CD4-positive, alpha-beta T cell (primary cell): Measurements from ENCODE around the gene CSNK1E. TPM values are rescaled to one million over a fixed set of nuclear protein-coding genes. Genes with fewer than 3 reads are reported as not detected.

ENCODE experiments used
- ATAC-seq: fragments of 200-7000 bp; cut with Tn5 transposase; one replicate; pipeline ENCODE4 v1.10.0; 2022; ENCODE audit warnings: mild to moderate bottlenecking; ENCODE audit not compliant: poor library complexity
- CTCF ChIA-PET: fragments of 350-600 bp; sonication (Branson Sonifier 250); formaldehyde crosslinking; loops from one replicate; lab custom pipeline; 2021; ENCODE audit warnings: antibody characterized with exemption, inconsistent platforms; lab: Charles Lee
- POLR2A ChIA-PET: fragments of 350-600 bp; sonication (Branson Sonifier 250); formaldehyde crosslinking; loops from one replicate; lab custom pipeline; 2021; ENCODE audit warnings: antibody characterized with exemption, inconsistent platforms; lab: Charles Lee
- DNase-seq, 14 experiments: peaks; one replicate each; pipeline ENCODE4 v3.0.0-alpha.2; 2013 to 2020; ENCODE audit warnings: mixed read lengths in 2 of 14
- H3K27ac ChIP-seq, 2 donors: one replicate each; pipeline versions ENCODE4 v1.5.1 to v1.7.0; 2013; ENCODE audit warnings: low read length in 2 of 2, low read depth in 1 of 2, mild to moderate bottlenecking in 1 of 2
- H3K27me3 ChIP-seq, 2 experiments: 1 replicate in 1 of 2; 2 replicates in 1 of 2; pipeline versions ENCODE4 v1.6.1 to v1.7.0; 2013; ENCODE audit warnings: low read length in 2 of 2, control low read depth in 1 of 2, mild to moderate bottlenecking in 1 of 2, moderate library complexity in 1 of 2; ENCODE audit not compliant: insufficient read depth in 2 of 2, control insufficient read depth in 1 of 2
- H3K36me3 ChIP-seq: one replicate; pipeline ENCODE4 v1.6.1; 2013; ENCODE audit warnings: low read length, control low read depth; ENCODE audit not compliant: insufficient read depth
- H3K4me1 ChIP-seq: one replicate; pipeline ENCODE4 v1.6.1; 2013; ENCODE audit warnings: low read length, control low read depth; ENCODE audit not compliant: insufficient read depth
- H3K4me3 ChIP-seq: one replicate; pipeline ENCODE4 v1.5.1; 2013; ENCODE audit warnings: mild to moderate bottlenecking, low read length, moderate library complexity
- H3K9me3 ChIP-seq, 2 experiments: 1 replicate in 1 of 2; 2 replicates in 1 of 2; pipeline versions ENCODE4 v1.6.1 to v1.7.0; 2013; ENCODE audit warnings: low read length in 2 of 2, mild to moderate bottlenecking in 2 of 2, control low read depth in 1 of 2, moderate library complexity in 1 of 2; ENCODE audit not compliant: control insufficient read depth in 1 of 2, insufficient read depth in 1 of 2
- H3K27ac Mint-ChIP-seq: one replicate; pipeline ENCODE4 v1.8.0; 2020; ENCODE audit warnings: mixed read lengths
- H3K27me3 Mint-ChIP-seq: one replicate; pipeline ENCODE4 v1.8.0; 2021; ENCODE audit warnings: mixed read lengths
- H3K36me3 Mint-ChIP-seq: one replicate; pipeline ENCODE4 v1.8.0; 2021; ENCODE audit warnings: low read depth, mixed read lengths
- H3K4me1 Mint-ChIP-seq: one replicate; pipeline ENCODE4 v1.8.0; 2021; ENCODE audit warnings: low read depth, mixed read lengths
- H3K4me3 Mint-ChIP-seq: one replicate; pipeline ENCODE4 v1.8.0; 2020; ENCODE audit warnings: mild to moderate bottlenecking, mixed read lengths
- H3K9me3 Mint-ChIP-seq: one replicate; pipeline ENCODE4 v1.8.0; 2020; ENCODE audit warnings: mixed read lengths
- CTCF ChIP-seq: fragments of 200-600 bp; IDR thresholded peaks from one replicate; pipeline ENCODE4 v1.8.0; 2022; ENCODE audit warnings: antibody characterized with exemption, mild to moderate bottlenecking
- intact Hi-C, 2 experiments: fragments of 100-400 bp; cut with DNase I in 1 of 2; cut with micrococcal nuclease in 1 of 2; formaldehyde crosslinking; loops; one replicate each; pipeline versions ENCODE4 v1.15.1 to v1.9.0; 2023 to 2025; cut with DNase I, micrococcal nuclease
- total RNA-seq, 174 experiments: library from RNA in 2 of 174; stranded (reverse) in 2 of 174; gene quantifications; one replicate each; pipeline ENCODE4 v1.2.3 and lab custom pipeline; 2021 to 2026

Gene CSNK1E
- total RNA-seq, 2 experiments from 2014 or later: 208 to 217 TPM

- no peak overlapping the region for H3K4me3 Mint-ChIP-seq
- no peak for ATAC-seq
Measured at GRCh38 chr22:38289583-38290082, 27.6 kb downstream of the CSNK1E start.

GRCh38 chr22:38286915-38287669, 30.1 kb downstream of the CSNK1E start:
- ChIA-PET POLR2A (interaction anchor here (1.1 kb wide), 1 partner anchor 20 kb away, joined by 3 read pairs; no protein-coding TSS in a partner anchor), CTCF (no interaction called here)
- no peak overlapping the region for H3K27ac Mint-ChIP-seq
- ATAC-seq: no peak
- H3K4me3 ChIP-seq: no peak overlapping the region
- H3K4me1 ChIP-seq: no peaks in the 10 kb centered on the region
- no peaks in the 10 kb centered on the region for H3K27me3 ChIP-seq
- DNase-seq: no peak
- H3K4me3 Mint-ChIP-seq: no peak overlapping the region
- no peak for TF ChIP-seq CTCF
- no peaks in the 10 kb centered on the region for H3K36me3 ChIP-seq
- no peaks in the 10 kb centered on the region for H3K27me3 Mint-ChIP-seq
- no peaks in the 10 kb centered on the region for H3K9me3 ChIP-seq
- no peaks in the 10 kb centered on the region for H3K4me1 Mint-ChIP-seq
- H3K9me3 Mint-ChIP-seq: no peaks in the 10 kb centered on the region
- no peak overlapping the region for H3K27ac ChIP-seq
- intact Hi-C loops: no loop called here
- H3K36me3 Mint-ChIP-seq: peaks cover 5% of the 10 kb centered on the region

More at GRCh38 chr22:38289583-38290082, 27.6 kb downstream of the CSNK1E start:
- Histone ChIP-seq H3K4me1 (no peaks in the 10 kb centered on the region), H3K27me3 (no peaks in the 10 kb centered on the region), H3K4me3 (no peak overlapping the region), H3K27ac (no peak overlapping the region), H3K36me3 (peaks cover 10% of the 10 kb centered on the region), H3K9me3 (no peaks in the 10 kb centered on the region)
- intact Hi-C loops: no loop called here
- Mint-ChIP-seq H3K27me3 (no peaks in the 10 kb centered on the region), H3K9me3 (no peaks in the 10 kb centered on the region), H3K27ac (no peak overlapping the region), H3K36me3 (peaks cover 20% of the 10 kb centered on the region), H3K4me1 (no peaks in the 10 kb centered on the region)
- ChIA-PET CTCF (no interaction called here), POLR2A (no interaction called here)
- TF ChIP-seq CTCF: no peak
- DNase-seq: peak in 1 of 14 experiments; percentile 9

GRCh38 chr22:38285018-38285417, 32.2 kb downstream of the CSNK1E start:
- H3K27me3 Mint-ChIP-seq: no peaks in the 10 kb centered on the region

More at GRCh38 chr22:38285018-38285417, 32.2 kb downstream of the CSNK1E start:
- Mint-ChIP-seq H3K36me3 (no peaks in the 10 kb centered on the region), H3K4me3 (no peak overlapping the region), H3K9me3 (no peaks in the 10 kb centered on the region), H3K27ac (no peak overlapping the region), H3K4me1 (no peaks in the 10 kb centered on the region)
- DNase-seq: no peak
- no peak for TF ChIP-seq CTCF
- Histone ChIP-seq H3K27ac (no peak overlapping the region), H3K27me3 (no peaks in the 10 kb centered on the region), H3K4me1 (no peaks in the 10 kb centered on the region), H3K9me3 (no peaks in the 10 kb centered on the region), H3K4me3 (no peak overlapping the region), H3K36me3 (no peaks in the 10 kb centered on the region)
- CTCF ChIA-PET: no interaction called here
- ATAC-seq: no peak
- intact Hi-C loops: no loop called here
- POLR2A ChIA-PET: interaction anchor here (0.6 kb wide), 1 partner anchor 103 kb away, joined by 3 read pairs; no protein-coding TSS in a partner anchor
